Activated CD8-positive, alpha-beta memory T cell treated with anti-CD3 and anti-CD28 coated beads, Interleukin-2, amount 10 ng/mL, durations not matched to agents 7 days and 5 days (primary cell): Measurements from ENCODE around the gene TRIP4. TPM values are rescaled to one million over a fixed set of nuclear protein-coding genes. Genes with fewer than 3 reads are reported as not detected.
"Not testable (repeated sequence)": the region's sequence is repeated elsewhere in the genome, so short reads cannot be mapped to it uniquely, and the experiment has no call there.

Experiments used
- ATAC-seq: fragments of 150-1000 bp; cut with Tn5 transposase; one replicate; pipeline ENCODE4 v1.10.0; 2021; ENCODE audit warnings: moderate library complexity
- CTCF ChIA-PET: fragments of 350-600 bp; sonication (Branson Sonifier 250); formaldehyde crosslinking; loops from one replicate; lab custom pipeline; 2021; ENCODE audit warnings: antibody characterized with exemption; lab: Charles Lee
- DNase-seq: peaks from one replicate; pipeline ENCODE4 v3.0.0-alpha.2; 2020
- H3K27ac Mint-ChIP-seq: one replicate; pipeline ENCODE4 v1.8.0; 2021; ENCODE audit warnings: mild to moderate bottlenecking, mixed read lengths
- H3K27me3 Mint-ChIP-seq: one replicate; pipeline ENCODE4 v1.8.0; 2021; ENCODE audit warnings: mixed read lengths
- H3K36me3 Mint-ChIP-seq: one replicate; pipeline ENCODE4 v1.8.0; 2021; ENCODE audit warnings: mild to moderate bottlenecking, mixed read lengths
- H3K4me1 Mint-ChIP-seq: one replicate; pipeline ENCODE4 v1.8.0; 2021; ENCODE audit warnings: mixed read lengths
- H3K4me3 Mint-ChIP-seq: one replicate; pipeline ENCODE4 v1.8.0; 2021; ENCODE audit warnings: mild to moderate bottlenecking, moderate library complexity, mixed read lengths
- H3K9me3 Mint-ChIP-seq: one replicate; pipeline ENCODE4 v1.8.0; 2022; ENCODE audit warnings: low read depth, mixed read lengths
- total RNA-seq, 2 experiments: library from RNA; stranded (reverse); gene quantifications; one replicate each; pipeline ENCODE4 v1.2.3, GENCODE V29; 2021

The TRIP4 gene
- total RNA-seq, 2 experiments from 2014 or later = 19.5 to 19.8 TPM

GRCh38 chr15:64392471-64392870, 4.8 kb downstream of the TRIP4 start:
- not testable (repeated sequence) for H3K4me3 Mint-ChIP-seq, DNase-seq, H3K27ac Mint-ChIP-seq, H3K9me3 Mint-ChIP-seq, H3K27me3 Mint-ChIP-seq, ATAC-seq
- CTCF ChIA-PET = interaction anchor here (1.5 kb wide), 1 partner anchor 239 kb away, joined by 4 read pairs; no protein-coding TSS in a partner anchor
- Mint-ChIP-seq H3K4me1 (peaks cover 22% of the 10 kb centered on the region), H3K36me3 (peaks cover 22% of the 10 kb centered on the region)

GRCh38 chr15:64396789-64397188, 9.2 kb downstream of the TRIP4 start:
- Mint-ChIP-seq H3K27ac (no peak overlapping the region), H3K27me3 (no peaks in the 10 kb centered on the region), H3K4me1 (peaks cover 8% of the 10 kb centered on the region), H3K4me3 (no peak overlapping the region), H3K36me3 (peaks cover 34% of the 10 kb centered on the region), H3K9me3 (no peaks in the 10 kb centered on the region)
- CTCF ChIA-PET = no interaction called here
- ATAC-seq (no peak), DNase-seq (no peak)

DNA sequence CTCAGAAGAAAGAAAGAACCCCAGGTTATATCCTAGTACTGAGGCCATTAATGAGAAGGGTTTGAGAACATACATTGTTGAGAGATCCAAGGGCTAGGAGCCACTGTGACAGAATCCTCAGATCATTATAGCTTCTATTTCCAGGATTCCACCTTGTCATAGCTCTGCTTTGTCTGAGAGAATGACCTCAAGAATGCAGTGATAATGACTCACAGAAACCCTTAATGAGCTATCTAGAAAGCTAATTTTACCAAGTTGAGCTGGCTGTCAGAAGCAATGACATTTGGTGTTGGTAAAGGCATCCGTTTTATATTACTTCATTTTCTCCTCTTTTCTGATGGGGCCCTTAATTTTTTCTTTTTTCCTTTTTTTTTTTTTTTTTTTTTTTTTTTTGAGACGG, 10.9 kb downstream of the TRIP4 start:
- no peak overlapping the region for H3K4me3 Mint-ChIP-seq
- peaks cover 5% of the 10 kb centered on the region for H3K4me1 Mint-ChIP-seq
- DNase-seq (no peak), ATAC-seq (no peak)
- no peak overlapping the region for H3K27ac Mint-ChIP-seq
- peaks cover 34% of the 10 kb centered on the region for H3K36me3 Mint-ChIP-seq
- H3K27me3 Mint-ChIP-seq = no peaks in the 10 kb centered on the region
- no peaks in the 10 kb centered on the region for H3K9me3 Mint-ChIP-seq
- CTCF ChIA-PET = no interaction called here

DNA sequence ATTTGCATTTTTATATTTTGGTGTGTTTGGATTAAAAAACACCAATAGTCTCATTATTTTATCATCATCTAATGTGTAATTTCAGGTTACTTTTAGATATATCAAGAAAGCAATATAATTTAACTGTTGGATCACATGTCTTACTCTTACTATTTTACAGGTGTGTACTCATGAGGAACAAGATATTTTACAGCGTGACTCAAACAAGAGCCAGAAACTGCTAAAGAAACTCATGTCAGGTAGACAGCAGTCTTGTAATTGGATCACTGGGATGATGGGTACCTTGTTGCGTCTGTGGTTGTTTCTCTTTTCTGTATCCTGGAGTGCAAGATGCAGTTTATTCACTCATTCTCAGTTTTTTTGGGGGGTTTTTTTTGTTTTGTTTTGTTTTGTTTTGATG, 12.9 kb downstream of the TRIP4 start:
- no peak overlapping the region for H3K27ac Mint-ChIP-seq
- H3K36me3 Mint-ChIP-seq = peaks cover 29% of the 10 kb centered on the region
- H3K9me3 Mint-ChIP-seq = no peaks in the 10 kb centered on the region
- no peak for ATAC-seq
- no peak overlapping the region for H3K4me3 Mint-ChIP-seq
- CTCF ChIA-PET = no interaction called here
- no peak for DNase-seq
- H3K4me1 Mint-ChIP-seq = no peaks in the 10 kb centered on the region
- no peaks in the 10 kb centered on the region for H3K27me3 Mint-ChIP-seq

DNA sequence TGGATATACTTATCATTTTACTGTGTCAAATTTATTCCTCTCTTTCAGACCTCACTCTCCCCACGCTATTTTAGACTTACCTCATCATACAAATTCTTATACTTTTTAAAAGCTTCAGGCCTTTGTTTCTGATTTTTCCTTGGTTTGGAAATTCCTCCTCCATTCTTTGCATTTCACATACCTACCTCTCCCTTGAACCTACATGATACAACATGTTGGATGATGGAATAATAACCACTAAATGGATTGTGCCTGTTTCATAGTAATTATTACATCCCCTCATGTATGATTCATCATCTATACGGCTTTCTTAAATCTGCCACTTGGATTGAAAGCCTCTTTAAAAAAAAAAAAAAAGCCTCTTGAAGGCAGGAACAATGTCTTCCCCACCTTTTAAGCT, 24.6 kb downstream of the TRIP4 start:
- CTCF ChIA-PET = interaction anchor here (1.0 kb wide), 1 partner anchor 241 kb away, joined by 3 read pairs; no protein-coding TSS in a partner anchor

GRCh38 chr15:64422697-64423096, 35.1 kb downstream of the TRIP4 start:
- no peak overlapping the region for H3K4me3 Mint-ChIP-seq
- CTCF ChIA-PET = interaction anchor here (1.0 kb wide), 1 partner anchor 305 kb away, joined by 3 read pairs; no protein-coding TSS in a partner anchor
- H3K27ac Mint-ChIP-seq = no peak overlapping the region
- no peak for DNase-seq
- no peaks in the 10 kb centered on the region for H3K27me3 Mint-ChIP-seq
- peaks cover 8% of the 10 kb centered on the region for H3K4me1 Mint-ChIP-seq
- no peak for ATAC-seq
- no peaks in the 10 kb centered on the region for H3K9me3 Mint-ChIP-seq
- H3K36me3 Mint-ChIP-seq = peaks cover 23% of the 10 kb centered on the region

More for the DNA sequence above, 24.6 kb downstream of the TRIP4 start:
- Mint-ChIP-seq H3K27ac (no peak overlapping the region), H3K9me3 (no peaks in the 10 kb centered on the region), H3K36me3 (peaks cover 41% of the 10 kb centered on the region), H3K4me1 (no peaks in the 10 kb centered on the region), H3K4me3 (no peak overlapping the region), H3K27me3 (no peaks in the 10 kb centered on the region)
- DNase-seq (no peak), ATAC-seq (no peak)

DNA sequence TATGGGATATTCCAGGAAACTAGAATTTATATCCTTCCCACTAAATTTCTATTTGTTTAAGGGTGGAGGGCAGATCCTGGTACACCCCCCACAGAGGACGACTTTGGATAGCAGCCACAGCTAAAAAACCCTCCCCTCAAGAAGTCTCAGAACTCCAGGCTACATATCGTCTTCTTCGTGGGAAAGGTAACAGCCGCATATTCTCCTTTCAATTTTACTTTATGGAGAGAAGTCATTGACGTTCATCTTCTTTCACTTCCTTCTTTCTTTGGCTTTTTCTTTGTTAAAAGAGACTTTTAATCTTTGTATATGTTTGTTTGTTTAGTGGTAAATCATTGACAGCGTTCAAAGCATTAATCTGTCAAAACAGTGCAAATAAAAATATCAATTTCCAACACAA, 36.3 kb downstream of the TRIP4 start:
- CTCF ChIA-PET = interaction anchor here (1.6 kb wide), 1 partner anchor 229 kb away, joined by 6 read pairs; no protein-coding TSS in a partner anchor
- H3K27me3 Mint-ChIP-seq = no peaks in the 10 kb centered on the region
- no peaks in the 10 kb centered on the region for H3K9me3 Mint-ChIP-seq
- H3K4me1 Mint-ChIP-seq = peaks cover 8% of the 10 kb centered on the region
- ATAC-seq = no peak
- peaks cover 21% of the 10 kb centered on the region for H3K36me3 Mint-ChIP-seq
- peak overlapping the region; percentile 5 for H3K27ac Mint-ChIP-seq
- no peak for DNase-seq
- H3K4me3 Mint-ChIP-seq = no peak overlapping the region

DNA sequence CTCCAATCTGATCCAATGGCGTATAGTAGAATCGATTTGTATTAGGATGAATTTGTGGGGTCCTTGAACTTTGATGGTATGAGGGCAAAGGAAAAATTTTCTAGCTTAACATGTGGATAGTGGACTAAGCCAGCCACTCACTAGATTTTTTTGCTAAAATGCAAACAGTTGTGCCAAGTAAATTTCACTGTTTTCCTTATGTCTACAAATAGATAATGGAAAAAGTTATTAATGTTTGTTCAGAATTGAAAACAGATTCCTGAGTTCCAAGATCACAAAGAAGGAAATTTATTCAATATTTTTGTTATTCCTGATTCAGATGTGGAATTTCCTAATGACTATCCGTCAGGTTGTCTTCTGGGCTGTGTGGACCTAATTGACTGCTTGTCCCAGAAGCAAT, 37.6 kb downstream of the TRIP4 start:
- H3K27me3 Mint-ChIP-seq = no peaks in the 10 kb centered on the region
- H3K36me3 Mint-ChIP-seq = peaks cover 23% of the 10 kb centered on the region
- no peak overlapping the region for H3K4me3 Mint-ChIP-seq
- H3K27ac Mint-ChIP-seq = no peak overlapping the region
- peaks cover 19% of the 10 kb centered on the region for H3K4me1 Mint-ChIP-seq
- ATAC-seq = no peak
- DNase-seq = no peak
- H3K9me3 Mint-ChIP-seq = no peaks in the 10 kb centered on the region
- CTCF ChIA-PET = interaction anchor here (1.0 to 3.3 kb wide), 3 partner anchors 39 to 303 kb away, joined by 3 to 34 read pairs (median 5); no protein-coding TSS in a partner anchor

DNA sequence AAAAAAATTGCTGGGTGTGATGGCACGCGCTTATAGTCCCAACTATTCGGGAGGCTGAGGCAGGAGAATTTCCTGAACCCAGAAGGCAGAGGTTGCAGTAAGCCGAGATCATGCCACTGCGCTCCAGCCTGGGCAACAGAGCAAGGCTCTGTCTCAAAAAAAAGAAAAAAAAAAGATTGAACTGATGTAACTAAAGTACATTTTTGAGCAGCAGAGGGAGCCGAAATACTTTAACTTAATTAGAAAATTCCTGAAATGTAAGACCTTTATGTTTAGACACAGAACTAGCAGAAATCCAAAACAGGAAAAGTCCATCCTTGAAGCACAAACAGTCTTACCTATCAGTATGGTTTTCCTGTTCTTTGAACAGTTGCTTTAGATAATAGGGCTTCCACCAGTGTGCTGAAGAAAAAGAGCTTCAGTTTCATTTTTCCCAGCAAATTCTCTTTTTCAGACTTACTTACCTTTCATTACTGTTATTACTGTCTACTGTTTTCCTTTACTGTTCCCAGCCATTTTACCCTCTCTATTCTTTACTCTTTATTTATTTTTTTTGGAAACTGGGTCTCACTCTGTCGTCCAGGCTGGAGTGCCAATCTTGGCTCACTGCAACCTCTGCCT, 39.3 kb downstream of the TRIP4 start:
- no peak for ATAC-seq
- H3K4me1 Mint-ChIP-seq = peaks cover 29% of the 10 kb centered on the region
- H3K27me3 Mint-ChIP-seq = no peaks in the 10 kb centered on the region
- peak overlapping the region; percentile 69 for H3K27ac Mint-ChIP-seq
- no peak overlapping the region for H3K4me3 Mint-ChIP-seq
- peaks cover 28% of the 10 kb centered on the region for H3K36me3 Mint-ChIP-seq
- DNase-seq = no peak
- CTCF ChIA-PET = interaction anchor here (0.6 to 3.3 kb wide), 21 partner anchors 11 to 301 kb away, joined by 3 to 34 read pairs (median 3); partner anchors contain the start of genes TRIP4 and ZNF609
- no peaks in the 10 kb centered on the region for H3K9me3 Mint-ChIP-seq

DNA sequence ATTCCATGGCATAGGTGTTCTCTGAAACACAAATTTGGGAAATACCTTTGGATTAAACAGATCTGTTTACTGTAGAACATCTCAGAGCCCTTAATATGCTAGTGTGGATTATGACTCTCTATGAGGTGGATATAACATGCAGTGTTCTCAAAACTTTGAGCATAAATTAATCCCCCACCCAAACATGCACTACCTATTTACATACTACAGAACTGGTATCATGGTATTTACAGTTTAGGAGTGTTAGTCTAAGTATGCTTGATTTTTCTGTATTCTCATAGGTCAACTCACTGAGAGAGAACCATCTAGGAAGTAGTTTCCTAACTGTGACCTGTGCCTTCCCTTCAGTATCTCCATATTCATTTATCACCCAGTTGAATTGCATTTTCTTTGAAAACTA, 41.8 kb downstream of the TRIP4 start:
- H3K4me1 Mint-ChIP-seq = peaks cover 29% of the 10 kb centered on the region
- H3K27ac Mint-ChIP-seq = peak overlapping the region; percentile 89
- H3K36me3 Mint-ChIP-seq = peaks cover 28% of the 10 kb centered on the region
- H3K27me3 Mint-ChIP-seq = no peaks in the 10 kb centered on the region
- H3K4me3 Mint-ChIP-seq = peak overlapping the region; percentile 26
- ATAC-seq (peak; percentile 20), DNase-seq (no peak)
- no peaks in the 10 kb centered on the region for H3K9me3 Mint-ChIP-seq
- CTCF ChIA-PET = no interaction called here

DNA sequence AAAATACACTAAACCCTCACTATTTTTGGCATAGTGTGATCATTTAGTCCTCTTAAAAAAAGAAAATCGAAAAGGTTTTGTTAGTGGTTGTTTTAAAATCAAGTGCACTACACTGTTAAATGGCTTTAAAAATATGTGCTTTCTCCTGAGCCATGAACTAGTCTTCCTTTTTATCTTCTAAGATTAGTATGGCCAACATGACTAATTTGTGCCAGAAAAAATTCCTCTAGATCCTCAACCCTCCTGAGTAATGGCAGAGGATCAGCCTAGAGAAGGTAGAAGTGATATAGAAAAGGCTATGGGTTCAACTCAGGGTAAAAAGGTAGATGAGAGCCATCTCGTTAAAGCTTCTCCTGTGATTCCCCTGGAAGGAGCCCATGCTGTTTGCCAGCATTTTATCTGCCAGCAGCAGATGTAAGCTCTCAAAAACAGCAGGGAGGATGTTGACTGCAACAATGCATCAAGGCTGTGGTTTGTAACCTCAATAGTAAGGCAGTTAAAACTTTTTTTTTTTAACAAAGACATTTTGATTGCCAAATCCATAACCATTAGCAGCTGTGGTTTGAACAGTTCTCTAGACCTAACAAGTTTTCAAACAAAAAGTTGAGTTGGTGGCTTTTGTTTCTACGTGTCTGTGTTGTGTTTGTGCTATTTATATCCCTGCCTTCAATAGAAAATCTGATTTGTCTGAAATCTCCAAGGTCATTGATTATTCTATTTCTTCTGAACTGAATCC, 42.5 kb downstream of the TRIP4 start:
- DNase-seq = peak; percentile 72
- Mint-ChIP-seq H3K36me3 (peaks cover 25% of the 10 kb centered on the region), H3K27ac (peak overlapping the region; percentile 89), H3K27me3 (no peaks in the 10 kb centered on the region), H3K9me3 (no peaks in the 10 kb centered on the region), H3K4me1 (peaks cover 29% of the 10 kb centered on the region), H3K4me3 (peak overlapping the region; percentile 63)
- CTCF ChIA-PET = interaction anchor here (0.8 to 2.1 kb wide), 7 partner anchors 14 to 298 kb away, joined by 3 to 11 read pairs (median 3); no protein-coding TSS in a partner anchor
- peak; percentile 83 for ATAC-seq

- Mint-ChIP-seq H3K27ac (no peak overlapping the region), H3K4me3 (no peak overlapping the region), H3K36me3 (peaks cover 18% of the 10 kb centered on the region), H3K9me3 (no peaks in the 10 kb centered on the region), H3K27me3 (no peaks in the 10 kb centered on the region), H3K4me1 (peaks cover 26% of the 10 kb centered on the region)
- ATAC-seq = no peak
- CTCF ChIA-PET = interaction anchor here (0.7 to 1.1 kb wide), 3 partner anchors 11 to 227 kb away, joined by 3 to 5 read pairs (median 4); no protein-coding TSS in a partner anchor
- no peak for DNase-seq
Measured at GRCh38 chr15:64437982-64438381, 50.3 kb downstream of the TRIP4 start.

DNA sequence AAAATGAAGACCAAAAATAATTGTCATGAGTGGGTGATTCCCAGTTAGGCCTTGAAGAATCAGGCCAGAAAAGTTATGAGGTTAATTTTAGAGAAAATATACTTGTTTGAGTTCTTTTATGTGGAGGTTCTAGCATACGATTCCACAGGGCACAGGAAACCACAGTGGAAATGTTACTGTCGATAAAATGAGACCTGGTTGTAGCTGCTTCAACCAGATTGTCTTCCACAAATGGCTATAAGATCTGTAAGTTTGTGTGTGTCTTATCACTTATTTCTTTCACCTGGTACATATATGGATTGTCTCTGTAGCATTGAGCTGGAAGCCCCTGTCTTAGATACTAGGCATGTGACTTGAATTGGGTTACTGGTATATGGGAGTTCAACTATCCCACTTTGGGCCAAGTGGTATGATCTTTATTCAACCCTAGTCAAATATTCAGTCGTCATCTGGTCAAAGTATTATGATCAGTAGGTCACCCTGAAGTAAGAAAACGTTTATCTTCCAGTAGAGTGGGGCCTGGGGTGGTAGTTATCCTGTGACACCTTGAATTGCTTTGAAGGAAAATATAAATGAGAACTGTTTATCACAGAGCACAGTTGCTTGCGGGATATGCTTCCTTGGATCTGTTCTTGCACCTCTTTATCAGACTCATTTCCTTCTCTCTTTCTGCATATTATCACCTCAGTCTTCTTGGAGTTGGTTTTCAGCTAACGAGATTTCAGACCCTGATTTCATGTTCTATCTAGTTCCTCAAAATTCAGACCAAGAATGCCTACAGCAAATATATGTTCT, 51.2 kb downstream of the TRIP4 start:
- H3K4me1 Mint-ChIP-seq = peaks cover 34% of the 10 kb centered on the region
- no peaks in the 10 kb centered on the region for H3K27me3 Mint-ChIP-seq
- H3K4me3 Mint-ChIP-seq = no peak overlapping the region
- CTCF ChIA-PET = interaction anchor here (0.6 to 1.1 kb wide), 3 partner anchors 12 to 175 kb away, joined by 4 to 5 read pairs (median 4); no protein-coding TSS in a partner anchor
- H3K36me3 Mint-ChIP-seq = peaks cover 15% of the 10 kb centered on the region
- no peaks in the 10 kb centered on the region for H3K9me3 Mint-ChIP-seq
- no peak overlapping the region for H3K27ac Mint-ChIP-seq
- ATAC-seq (no peak), DNase-seq (no peak)
